ENCODE results near the gene PCMTD2. TPM values are rescaled to one million over a fixed set of nuclear protein-coding genes. Genes with fewer than 3 reads are reported as not detected.

PCMTD2 gene
- total and polyA plus RNA-seq, 9 donors = 32.0 to 96.3 (median 78.7) TPM

DNA sequence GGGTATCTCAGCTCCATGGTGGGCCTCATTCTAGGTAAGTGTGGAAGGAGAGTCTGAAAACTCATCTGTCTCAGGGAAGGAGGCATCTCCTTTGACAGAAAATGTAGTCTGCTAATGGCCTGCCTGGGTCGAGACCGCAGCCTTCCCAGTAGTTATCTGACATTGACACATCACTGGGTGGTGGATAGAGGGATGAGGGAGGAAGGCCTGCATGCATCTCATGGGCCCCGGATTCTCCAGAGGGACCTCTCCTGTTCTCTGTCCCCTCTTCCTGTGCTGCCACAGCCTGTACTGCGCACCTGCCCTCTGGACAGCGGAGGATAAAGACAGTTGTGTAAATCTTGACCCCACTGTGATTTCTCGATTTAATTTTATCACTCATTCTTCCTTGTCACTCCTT is 4.7 kb downstream of the PCMTD2 start:
- H3K27me3 ChIP-seq = no peaks in the 10 kb centered on the region
- peaks cover 30% of the 10 kb centered on the region for H3K4me1 ChIP-seq (ENCODE audit: insufficient read depth)
- H3K4me3 ChIP-seq = no peak overlapping the region
- H3K27ac ChIP-seq = peak overlapping the region in 1 of 2 donors; percentile 66
- intact Hi-C loops (cut with DNase I) = no loop called here
- no peaks in the 10 kb centered on the region for H3K36me3 ChIP-seq
- H3K9me3 ChIP-seq = no peaks in the 10 kb centered on the region
- 52 to 66% (median 57%) methylated on average over 6 of the region's 6 CpGs for WGBS, 3 donors
- peak in 1 of 5 donors; percentile 18 for DNase-seq
- TF ChIP-seq EP300 (IDR thresholded peaks at IDR 0.05) (no peak), POLR2A (IDR thresholded peaks at IDR 0.05) (no peak)
- TF ChIP-seq, protein P1, sequence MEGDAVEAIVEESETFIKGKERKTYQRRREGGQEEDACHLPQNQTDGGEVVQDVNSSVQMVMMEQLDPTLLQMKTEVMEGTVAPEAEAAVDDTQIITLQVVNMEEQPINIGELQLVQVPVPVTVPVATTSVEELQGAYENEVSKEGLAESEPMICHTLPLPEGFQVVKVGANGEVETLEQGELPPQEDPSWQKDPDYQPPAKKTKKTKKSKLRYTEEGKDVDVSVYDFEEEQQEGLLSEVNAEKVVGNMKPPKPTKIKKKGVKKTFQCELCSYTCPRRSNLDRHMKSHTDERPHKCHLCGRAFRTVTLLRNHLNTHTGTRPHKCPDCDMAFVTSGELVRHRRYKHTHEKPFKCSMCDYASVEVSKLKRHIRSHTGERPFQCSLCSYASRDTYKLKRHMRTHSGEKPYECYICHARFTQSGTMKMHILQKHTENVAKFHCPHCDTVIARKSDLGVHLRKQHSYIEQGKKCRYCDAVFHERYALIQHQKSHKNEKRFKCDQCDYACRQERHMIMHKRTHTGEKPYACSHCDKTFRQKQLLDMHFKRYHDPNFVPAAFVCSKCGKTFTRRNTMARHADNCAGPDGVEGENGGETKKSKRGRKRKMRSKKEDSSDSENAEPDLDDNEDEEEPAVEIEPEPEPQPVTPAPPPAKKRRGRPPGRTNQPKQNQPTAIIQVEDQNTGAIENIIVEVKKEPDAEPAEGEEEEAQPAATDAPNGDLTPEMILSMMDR (IDR thresholded peaks at IDR 0.05) = no peak

DNA sequence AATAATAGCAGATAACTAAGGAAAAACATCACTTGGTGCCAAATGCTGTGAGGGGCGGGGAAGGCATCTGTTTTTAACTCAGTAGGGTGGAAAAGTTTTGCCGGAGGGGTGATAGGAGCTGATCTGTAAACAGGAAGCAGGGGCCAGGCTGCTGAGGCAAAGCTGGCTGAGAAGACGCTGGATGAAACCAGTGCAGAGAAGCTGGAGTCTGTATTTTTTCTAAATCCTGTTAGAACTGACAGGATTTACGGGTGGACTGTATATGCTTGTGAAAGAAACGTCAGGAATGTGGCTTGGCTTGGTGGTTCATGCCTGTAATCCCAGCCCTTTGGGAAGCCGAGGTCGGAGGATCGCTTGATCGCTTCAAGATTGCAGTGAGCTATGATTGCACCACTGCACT is 5.6 kb downstream of the PCMTD2 start:
- peak; percentile 68 to 75 (median 74) for DNase-seq
- Histone ChIP-seq H3K4me3 (no peak overlapping the region), H3K9me3 (no peaks in the 10 kb centered on the region), H3K27ac (peak overlapping the region in 1 of 2 donors; percentile 66), H3K36me3 (no peaks in the 10 kb centered on the region), H3K4me1 (ENCODE audit: insufficient read depth) (peaks cover 30% of the 10 kb centered on the region), H3K27me3 (no peaks in the 10 kb centered on the region)
- TF ChIP-seq EP300 (IDR thresholded peaks at IDR 0.05) (no peak), POLR2A (IDR thresholded peaks at IDR 0.05) (no peak)
- TF ChIP-seq, protein P1 (IDR thresholded peaks at IDR 0.05) = no peak
- intact Hi-C loops (cut with DNase I) = no loop called here
- WGBS, 3 donors = 4 to 9% (median 6%) methylated on average over 9 of the region's 9 CpGs

DNA sequence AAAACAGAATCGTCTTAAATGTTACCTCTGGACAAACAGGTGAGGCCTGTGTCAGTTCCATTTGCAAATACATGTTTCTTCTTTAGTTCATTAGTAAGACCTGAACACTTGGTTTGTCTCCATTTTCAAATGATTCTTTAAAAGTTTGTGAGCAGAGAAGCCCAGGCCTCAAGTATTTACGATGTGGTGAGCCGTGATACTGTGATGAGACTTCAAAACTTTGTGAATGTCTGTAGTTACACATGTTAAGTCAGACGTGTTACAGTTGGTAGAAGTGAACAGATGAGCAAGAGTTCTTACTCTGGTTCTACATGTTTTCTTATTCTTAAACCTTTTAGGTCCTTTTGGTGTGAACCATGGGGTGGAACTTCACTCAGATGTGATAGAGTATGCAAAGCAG is 8.5 kb downstream of the PCMTD2 start:
- 73 to 85% (median 77%) methylated on average over 4 of the region's 4 CpGs for WGBS, 3 donors
- Histone ChIP-seq H3K9me3 (no peaks in the 10 kb centered on the region), H3K36me3 (no peaks in the 10 kb centered on the region), H3K27me3 (no peaks in the 10 kb centered on the region), H3K27ac (no peak overlapping the region), H3K4me1 (ENCODE audit: insufficient read depth) (peaks cover 20% of the 10 kb centered on the region), H3K4me3 (no peak overlapping the region)
- DNase-seq = no peak
- intact Hi-C loops (cut with DNase I) = no loop called here
- TF ChIP-seq EP300 (IDR thresholded peaks at IDR 0.05) = no peak
- TF ChIP-seq, protein P1 (IDR thresholded peaks at IDR 0.05) = no peak
- no peak for TF ChIP-seq POLR2A (IDR thresholded peaks at IDR 0.05)

DNA sequence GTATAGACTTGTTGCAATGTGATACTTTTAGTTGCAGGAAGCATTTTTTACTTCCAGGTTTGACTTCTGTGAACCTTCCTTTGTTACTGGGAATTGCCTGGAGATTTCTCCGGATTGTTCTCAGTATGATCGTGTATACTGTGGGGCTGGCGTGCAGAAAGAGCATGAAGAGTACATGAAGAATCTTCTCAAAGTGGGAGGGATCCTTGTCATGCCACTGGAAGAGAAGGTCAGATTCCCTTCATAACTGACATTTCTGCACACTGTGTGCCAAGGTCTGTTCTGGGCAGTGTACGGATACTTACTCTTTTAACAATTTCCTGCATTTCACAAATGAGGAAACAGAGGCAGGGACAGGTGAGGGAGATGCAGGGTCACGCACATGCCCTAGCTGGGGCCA is 9.7 kb downstream of the PCMTD2 start:
- Histone ChIP-seq H3K27ac (no peak overlapping the region), H3K4me3 (no peak overlapping the region), H3K9me3 (no peaks in the 10 kb centered on the region), H3K4me1 (ENCODE audit: insufficient read depth) (peaks cover 19% of the 10 kb centered on the region), H3K27me3 (no peaks in the 10 kb centered on the region), H3K36me3 (no peaks in the 10 kb centered on the region)
- TF ChIP-seq, protein P1 (IDR thresholded peaks at IDR 0.05) = no peak
- TF ChIP-seq EP300 (IDR thresholded peaks at IDR 0.05) (no peak), POLR2A (IDR thresholded peaks at IDR 0.05) (no peak)
- intact Hi-C loops (cut with DNase I) = no loop called here
- no peak for DNase-seq
- 54 to 62% (median 56%) methylated on average over 5 of the region's 5 CpGs for whole genome bisulfite sequencing, 3 donors
